Measurements from ENCODE around the gene CLDN4.

Gene CLDN4

DNA sequence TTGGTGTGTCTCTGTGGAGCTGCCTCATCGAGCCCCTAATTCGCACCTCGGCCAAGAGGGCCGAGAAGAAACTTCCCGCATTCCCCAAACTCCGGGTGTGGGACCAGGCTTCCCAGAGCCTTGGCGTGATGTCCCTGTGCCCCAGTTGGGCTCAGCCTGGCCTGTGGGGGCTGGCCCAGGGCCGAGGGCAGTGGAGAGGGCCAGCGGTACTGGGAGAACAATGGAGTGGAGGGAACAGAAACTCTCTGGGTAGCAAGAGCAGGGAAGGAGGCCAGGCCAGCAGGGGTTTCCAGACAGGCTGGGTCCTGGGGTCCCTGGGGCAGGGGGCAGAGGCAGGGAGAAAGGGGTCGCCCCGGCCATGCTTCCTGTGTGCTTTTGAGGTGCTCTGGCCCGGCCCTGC lies 46.2 kb downstream of the CLDN4 start:
- no peak for DNase-seq

DNA sequence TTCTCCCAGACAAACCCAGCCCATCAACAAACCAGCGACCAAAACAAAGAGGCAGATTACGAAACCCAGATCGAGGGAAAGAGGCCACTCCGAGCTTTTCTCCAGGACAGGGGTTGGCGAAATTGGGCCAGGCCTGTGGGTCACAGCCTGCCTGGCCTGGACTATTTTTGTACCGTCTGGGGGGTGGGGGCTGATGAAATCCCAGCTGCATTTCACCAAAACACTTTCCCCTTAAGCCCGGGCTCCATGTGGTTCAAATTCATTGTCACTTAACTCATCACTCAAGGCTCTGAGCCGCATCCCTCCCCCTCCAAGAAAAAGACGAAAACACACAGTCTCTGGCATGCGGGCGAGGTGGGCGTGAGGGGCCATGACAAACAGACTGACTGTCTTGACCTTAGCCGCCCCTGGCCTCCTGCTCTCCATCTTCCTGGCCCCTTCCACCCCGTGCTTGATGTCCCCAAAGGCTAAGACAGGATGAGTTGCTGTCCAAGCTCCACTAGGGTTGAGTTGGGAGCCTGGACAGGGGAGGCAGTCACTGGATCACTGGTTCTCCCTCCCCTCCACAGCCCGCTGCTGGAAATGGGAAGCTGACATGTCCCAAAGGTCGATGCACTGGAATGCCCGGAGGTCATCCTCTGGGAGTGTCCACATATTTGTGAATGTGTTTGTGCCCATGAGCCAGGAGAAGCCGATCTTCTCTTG lies 49.3 kb downstream of the CLDN4 start:
- DNase-seq: no peak

DNA sequence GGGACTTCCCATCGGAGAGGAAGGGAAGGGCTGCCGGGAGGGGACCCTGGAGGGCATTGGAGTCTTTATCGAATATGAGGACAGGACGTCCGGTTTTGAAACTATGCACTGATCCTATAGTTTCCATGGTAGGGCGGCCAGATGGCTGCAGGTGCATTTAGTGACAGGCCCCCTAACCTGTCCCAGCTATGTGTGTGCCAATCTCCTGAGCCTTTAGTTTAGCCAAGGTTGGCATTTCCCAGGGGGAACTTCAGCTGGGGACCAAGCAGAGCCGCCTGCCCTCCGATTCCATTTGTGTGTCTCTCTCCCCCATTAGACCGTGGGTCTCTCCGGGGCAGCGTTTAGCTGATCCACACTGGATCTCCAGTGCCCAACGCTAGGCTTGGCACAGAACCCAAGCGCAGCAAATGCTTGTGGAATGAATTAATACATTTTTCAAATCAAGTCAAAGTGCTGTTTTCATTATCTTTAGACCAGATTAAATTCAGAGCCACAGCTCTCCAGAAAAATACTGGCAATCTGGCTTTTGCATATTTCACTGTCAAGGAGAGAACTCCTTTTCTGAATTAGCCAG lies 50.0 kb downstream of the CLDN4 start:
- no peak for DNase-seq

DNA sequence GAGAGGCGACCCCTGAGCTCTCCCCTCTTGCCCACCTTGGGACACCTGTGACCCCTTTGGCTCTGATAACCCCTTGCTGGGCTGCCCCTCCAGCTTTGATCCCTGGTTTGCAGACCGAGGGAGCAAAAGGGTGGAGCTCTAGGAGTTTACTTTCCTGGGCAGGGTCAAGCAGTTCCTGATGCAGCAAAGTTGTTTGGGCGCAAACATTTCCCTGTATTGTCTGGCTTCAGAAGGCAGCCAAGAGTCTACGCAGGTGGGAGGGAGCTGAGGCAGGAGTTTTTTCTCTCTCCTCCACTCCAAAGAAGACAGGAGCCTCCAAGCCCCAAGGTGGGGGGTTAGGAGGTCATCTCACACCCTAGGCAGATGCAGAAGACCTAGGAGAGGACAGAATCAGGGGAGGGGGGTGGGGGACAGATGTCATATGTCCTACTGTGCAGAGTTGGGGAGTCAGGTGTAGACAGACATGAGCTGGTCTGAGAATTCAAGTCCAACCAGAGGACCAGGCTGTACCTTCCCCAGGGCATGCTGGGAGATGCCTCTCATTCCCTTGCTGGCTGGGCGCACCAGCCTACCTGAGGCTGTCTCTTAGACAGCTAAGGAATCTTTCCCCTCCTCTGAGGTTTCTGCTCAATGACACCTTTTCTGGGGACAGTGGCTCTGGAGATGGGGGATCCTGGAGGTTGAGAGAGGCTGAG lies 50.7 kb downstream of the CLDN4 start:
- no peak for DNase-seq

DNA sequence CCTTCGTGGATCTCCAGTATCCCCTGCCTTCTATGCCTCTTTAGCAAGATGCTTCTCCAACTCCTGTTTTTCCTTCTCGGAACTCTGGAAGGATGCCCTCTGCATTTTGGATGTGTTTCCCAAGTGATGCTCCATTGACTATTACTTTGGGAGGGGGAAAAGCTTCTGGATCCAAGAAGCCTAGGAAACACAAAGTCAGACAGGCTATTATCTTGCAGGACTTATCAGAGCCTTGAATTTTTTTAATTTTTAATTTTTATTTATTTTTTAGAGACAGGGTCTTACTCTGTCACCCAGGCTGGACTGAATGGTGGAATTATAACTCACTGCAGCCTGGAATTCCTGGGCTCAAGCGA lies 51.2 kb downstream of the CLDN4 start:
- DNase-seq: no peak

Measured in cerebellar nuclear complex (tissue), 1 donor.